DND-41 (cell line): ENCODE data around the gene FBP1.

Source experiments
- EZH2 ChIP-seq: IDR thresholded peaks from 3 replicates; pipeline ENCODE4 v1.6.1; 2012; ENCODE audit warnings: borderline replicate concordance, low read depth, mild to moderate bottlenecking, moderate library complexity, low read length, inconsistent platforms; ENCODE audit not compliant: severe bottlenecking
- TF ChIP-seq, protein P1 (sequence below): IDR thresholded peaks from 2 replicates; pipeline ENCODE4 v1.5.1; 2012; ENCODE audit warnings: borderline replicate concordance, low read length, moderate library complexity, mild to moderate bottlenecking; ENCODE audit not compliant: poor library complexity, severe bottlenecking; ENCODE audit errors: extremely low read depth

DNA sequence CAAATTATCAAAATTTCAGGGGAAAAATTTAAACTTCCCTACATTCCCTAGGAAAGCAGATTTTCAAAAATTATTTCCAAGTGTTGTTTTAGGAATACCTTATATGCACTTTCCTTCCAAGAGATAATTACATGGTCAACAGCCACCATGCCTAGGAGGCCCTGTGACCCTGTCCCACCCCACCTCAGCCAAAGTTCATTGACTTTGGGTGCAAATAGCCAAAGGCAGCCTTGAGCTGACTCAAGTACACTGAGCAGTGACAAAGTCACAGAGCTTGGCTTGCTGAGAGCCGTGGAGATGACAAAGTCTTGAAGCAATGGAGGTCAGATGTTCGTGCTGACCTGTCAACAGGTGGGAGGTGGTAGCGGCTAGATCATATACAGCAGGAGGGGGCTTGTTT lies 24.3 kb upstream of the FBP1 start:
- TF ChIP-seq, protein P1, sequence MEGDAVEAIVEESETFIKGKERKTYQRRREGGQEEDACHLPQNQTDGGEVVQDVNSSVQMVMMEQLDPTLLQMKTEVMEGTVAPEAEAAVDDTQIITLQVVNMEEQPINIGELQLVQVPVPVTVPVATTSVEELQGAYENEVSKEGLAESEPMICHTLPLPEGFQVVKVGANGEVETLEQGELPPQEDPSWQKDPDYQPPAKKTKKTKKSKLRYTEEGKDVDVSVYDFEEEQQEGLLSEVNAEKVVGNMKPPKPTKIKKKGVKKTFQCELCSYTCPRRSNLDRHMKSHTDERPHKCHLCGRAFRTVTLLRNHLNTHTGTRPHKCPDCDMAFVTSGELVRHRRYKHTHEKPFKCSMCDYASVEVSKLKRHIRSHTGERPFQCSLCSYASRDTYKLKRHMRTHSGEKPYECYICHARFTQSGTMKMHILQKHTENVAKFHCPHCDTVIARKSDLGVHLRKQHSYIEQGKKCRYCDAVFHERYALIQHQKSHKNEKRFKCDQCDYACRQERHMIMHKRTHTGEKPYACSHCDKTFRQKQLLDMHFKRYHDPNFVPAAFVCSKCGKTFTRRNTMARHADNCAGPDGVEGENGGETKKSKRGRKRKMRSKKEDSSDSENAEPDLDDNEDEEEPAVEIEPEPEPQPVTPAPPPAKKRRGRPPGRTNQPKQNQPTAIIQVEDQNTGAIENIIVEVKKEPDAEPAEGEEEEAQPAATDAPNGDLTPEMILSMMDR = no peak
- no peak for TF ChIP-seq EZH2
